Tibial nerve (tissue), 4 donors: ENCODE measurements around the gene ZNF646. TPM values are rescaled to one million over a fixed set of nuclear protein-coding genes. Genes with fewer than 3 reads are reported as not detected.

ENCODE experiments used
- DNase-seq, 2 donors: peaks; one replicate each; pipeline ENCODE4 v3.0.0-alpha.2; 2019; ENCODE audit warnings: low spot score in 2 of 2
- H3K27ac ChIP-seq, 4 donors: fragments of 200-600 bp; sonication (generic) in 3 of 4; one replicate each; pipeline ENCODE4 v1.5.1; 2017 to 2019; ENCODE audit warnings: mild to moderate bottlenecking in 1 of 4
- H3K27me3 ChIP-seq, 2 donors: fragments of 200-600 bp; sonication (generic) in 1 of 2; one replicate each; pipeline versions ENCODE4 v1.5.1 to v1.6.0; 2017 to 2019
- H3K36me3 ChIP-seq, 3 donors: fragments of 200-600 bp; sonication (generic); one replicate each; pipeline ENCODE4 v1.5.1; 2018 to 2019
- H3K4me1 ChIP-seq, 4 donors: fragments of 200-600 bp; sonication (generic) in 3 of 4; one replicate each; pipeline ENCODE4 v1.5.1; 2017 to 2019
- H3K4me3 ChIP-seq, 4 donors: fragments of 200-600 bp; sonication (generic) in 3 of 4; one replicate each; pipeline ENCODE4 v1.5.1; 2017 to 2019; ENCODE audit warnings: mild to moderate bottlenecking in 1 of 4, moderate library complexity in 1 of 4
- H3K9me3 ChIP-seq, 4 donors: fragments of 200-600 bp; sonication (generic) in 3 of 4; one replicate each; pipeline ENCODE4 v1.5.1; 2017 to 2019
- EP300 ChIP-seq, 2 donors: sonication (generic); formaldehyde crosslinking; IDR thresholded peaks; one replicate each; pipeline ENCODE4 v1.6.1; 2017; ENCODE audit warnings: antibody characterized with exemption in 2 of 2, mild to moderate bottlenecking in 1 of 2
- POLR2A ChIP-seq, 2 donors: fragments of 450-650 bp; IDR thresholded peaks; one replicate each; pipeline ENCODE4 v1.6.1; 2017; ENCODE audit warnings: antibody characterized with exemption in 2 of 2, mild to moderate bottlenecking in 2 of 2, moderate library complexity in 2 of 2
- WGBS, 2 donors: methylation state at CpG; one replicate each; pipeline ENCODE4 v1.1.5; 2018; 5-methylcytosine and 5-hydroxymethylcytosine counted together
- total RNA-seq, 4 donors: library from RNA; depleted of rRNA; stranded (reverse); fragments of >200 nt; gene quantifications; one replicate each; pipeline ENCODE4 v1.1.0, GENCODE V29; 2016
- TF ChIP-seq, protein P1 (sequence below), 5 experiments: fragments of 200-600 bp in 3 of 5; fragments of 450-650 bp in 2 of 5; sonication (generic) in 3 of 5; IDR thresholded peaks; one replicate each; pipeline ENCODE4 v1.5.1; 2016 to 2019; ENCODE audit warnings: antibody characterized with exemption in 5 of 5, mild to moderate bottlenecking in 3 of 5, moderate library complexity in 2 of 5

ZNF646 gene
- total RNA-seq, 4 donors from 2014 or later = 13.4 to 22.5 (median 20.0) TPM

DNA sequence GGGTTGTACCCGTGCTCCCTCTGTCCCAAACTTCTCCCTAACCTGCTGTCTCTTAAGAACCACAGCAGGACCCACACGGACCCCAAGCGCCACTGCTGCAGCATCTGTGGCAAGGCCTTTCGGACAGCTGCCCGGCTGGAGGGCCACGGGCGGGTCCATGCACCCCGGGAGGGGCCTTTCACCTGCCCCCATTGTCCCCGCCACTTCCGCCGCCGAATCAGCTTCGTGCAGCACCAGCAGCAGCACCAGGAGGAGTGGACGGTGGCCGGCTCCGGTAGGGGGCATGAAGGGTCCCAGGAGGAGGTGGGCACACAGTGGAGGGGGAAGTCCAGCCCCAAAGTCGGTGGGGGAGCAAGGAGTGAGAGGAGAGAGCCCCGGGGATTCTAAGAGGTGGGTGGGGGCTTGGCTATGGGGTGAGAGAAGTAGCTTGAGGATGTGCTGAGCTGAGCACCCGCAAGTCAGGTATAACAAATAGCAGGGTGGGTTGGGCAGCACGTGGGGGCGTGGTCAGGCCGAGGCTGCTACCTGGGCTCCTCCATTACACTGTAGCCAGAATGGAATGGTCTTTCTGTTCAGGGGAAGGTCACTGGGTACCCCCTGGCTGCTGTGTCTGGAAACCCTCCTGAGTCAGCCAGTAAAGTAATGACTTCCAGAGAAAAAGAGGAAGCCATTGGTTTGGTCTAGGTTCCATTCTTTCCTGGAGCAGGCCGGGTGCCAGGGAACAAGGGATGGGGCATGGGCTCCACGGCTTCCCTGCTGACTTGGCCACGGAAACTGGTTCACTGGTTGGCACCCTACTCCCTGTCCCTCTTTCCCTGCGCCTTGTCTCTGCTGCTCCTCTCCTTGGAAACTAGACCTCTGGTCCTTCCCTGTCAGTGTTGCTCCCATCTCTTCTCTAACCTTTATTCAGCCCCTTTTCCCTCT is 7.5 kb downstream of the ZNF646 start:
- DNase-seq = no peak
- no peaks in the 10 kb centered on the region for H3K27me3 ChIP-seq
- TF ChIP-seq, protein P1, sequence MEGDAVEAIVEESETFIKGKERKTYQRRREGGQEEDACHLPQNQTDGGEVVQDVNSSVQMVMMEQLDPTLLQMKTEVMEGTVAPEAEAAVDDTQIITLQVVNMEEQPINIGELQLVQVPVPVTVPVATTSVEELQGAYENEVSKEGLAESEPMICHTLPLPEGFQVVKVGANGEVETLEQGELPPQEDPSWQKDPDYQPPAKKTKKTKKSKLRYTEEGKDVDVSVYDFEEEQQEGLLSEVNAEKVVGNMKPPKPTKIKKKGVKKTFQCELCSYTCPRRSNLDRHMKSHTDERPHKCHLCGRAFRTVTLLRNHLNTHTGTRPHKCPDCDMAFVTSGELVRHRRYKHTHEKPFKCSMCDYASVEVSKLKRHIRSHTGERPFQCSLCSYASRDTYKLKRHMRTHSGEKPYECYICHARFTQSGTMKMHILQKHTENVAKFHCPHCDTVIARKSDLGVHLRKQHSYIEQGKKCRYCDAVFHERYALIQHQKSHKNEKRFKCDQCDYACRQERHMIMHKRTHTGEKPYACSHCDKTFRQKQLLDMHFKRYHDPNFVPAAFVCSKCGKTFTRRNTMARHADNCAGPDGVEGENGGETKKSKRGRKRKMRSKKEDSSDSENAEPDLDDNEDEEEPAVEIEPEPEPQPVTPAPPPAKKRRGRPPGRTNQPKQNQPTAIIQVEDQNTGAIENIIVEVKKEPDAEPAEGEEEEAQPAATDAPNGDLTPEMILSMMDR (IDR thresholded peaks at IDR 0.05) = no peak
- TF ChIP-seq EP300 (IDR thresholded peaks at IDR 0.05) (no peak), POLR2A (IDR thresholded peaks at IDR 0.05) (no peak)
- peaks cover 0 to 25% (median 0%) of the 10 kb centered on the region in 4 donors for H3K4me1 ChIP-seq
- no peaks in the 10 kb centered on the region for H3K9me3 ChIP-seq
- WGBS, 2 donors = 81 to 83% methylated on average over 24 to 25 of the region's 26 CpGs
- H3K4me3 ChIP-seq = no peak overlapping the region
- no peak overlapping the region for H3K27ac ChIP-seq
- peaks cover 0 to 99% (median 15%) of the 10 kb centered on the region in 3 donors for H3K36me3 ChIP-seq

DNA sequence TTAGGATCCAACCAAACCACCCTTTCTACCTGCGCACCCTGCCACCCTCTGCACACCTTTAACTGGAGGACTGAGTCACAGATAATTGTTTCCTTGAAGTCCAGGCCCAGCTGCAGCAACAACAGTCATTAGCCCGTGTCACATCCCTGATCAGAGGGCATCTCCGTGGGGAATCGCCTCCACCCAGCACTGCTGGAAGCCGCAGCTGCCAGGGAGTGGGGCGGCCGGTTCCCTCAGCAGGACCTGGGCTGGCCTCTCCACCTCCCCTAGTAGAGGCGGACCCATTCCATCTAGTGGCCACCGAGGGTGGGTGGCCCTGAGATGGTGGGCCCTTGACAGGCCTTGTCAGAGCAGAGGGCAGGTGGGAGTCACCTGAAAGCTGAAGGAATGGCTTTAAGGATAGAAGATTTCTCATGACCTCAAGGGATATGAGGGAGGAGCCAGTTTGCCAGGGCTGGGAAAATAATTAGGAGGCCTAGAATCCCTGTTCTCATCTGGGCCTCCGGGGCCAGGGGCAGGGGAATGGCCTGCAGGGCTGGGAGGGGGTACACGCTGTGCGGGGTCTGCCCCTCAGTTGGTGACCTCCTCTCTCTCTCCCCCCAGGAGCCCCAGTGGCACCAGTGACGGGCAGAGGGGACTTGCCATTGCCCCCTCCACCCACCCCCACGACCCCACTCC is 8.3 kb downstream of the ZNF646 start:
- Histone ChIP-seq H3K36me3 (peaks cover 0 to 99% (median 11%) of the 10 kb centered on the region in 3 donors), H3K4me3 (no peak overlapping the region), H3K4me1 (peaks cover 0 to 25% (median 0%) of the 10 kb centered on the region in 4 donors), H3K27ac (no peak overlapping the region), H3K9me3 (no peaks in the 10 kb centered on the region), H3K27me3 (no peaks in the 10 kb centered on the region)
- TF ChIP-seq, protein P1 (IDR thresholded peaks at IDR 0.05) = no peak
- no peak for TF ChIP-seq POLR2A (IDR thresholded peaks at IDR 0.05)
- TF ChIP-seq EP300 (IDR thresholded peaks at IDR 0.05) = no peak
- DNase-seq = no peak
- 59 to 67% methylated on average over 9 to 14 of the region's 14 CpGs for WGBS, 2 donors

DNA sequence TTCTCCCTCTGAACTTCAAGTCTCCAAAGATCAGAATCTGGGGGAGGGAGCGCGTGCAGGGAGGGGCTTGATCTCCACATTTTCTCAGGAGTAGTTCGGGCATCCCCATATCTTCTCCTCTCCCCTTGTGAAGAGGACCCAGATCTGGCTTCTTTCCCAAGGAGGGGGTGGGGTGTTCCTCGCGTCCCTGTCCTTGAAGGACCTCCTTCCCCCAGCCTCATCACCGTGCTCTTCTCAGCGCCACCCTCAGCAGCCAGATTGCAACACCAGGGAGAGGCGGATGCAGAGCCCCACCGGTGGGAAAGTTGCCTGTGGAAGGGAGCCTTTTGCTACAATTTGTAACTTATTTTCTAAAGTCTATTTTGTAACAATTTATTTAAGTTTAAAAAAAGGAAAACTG is 8.9 kb downstream of the ZNF646 start:
- no peaks in the 10 kb centered on the region for H3K9me3 ChIP-seq
- no peak overlapping the region for H3K27ac ChIP-seq
- WGBS, 2 donors = 55 to 61% methylated on average over 7 to 9 of the region's 9 CpGs
- peaks cover 0 to 99% (median 6%) of the 10 kb centered on the region in 3 donors for H3K36me3 ChIP-seq
- H3K27me3 ChIP-seq = no peaks in the 10 kb centered on the region
- peaks cover 0 to 25% (median 0%) of the 10 kb centered on the region in 4 donors for H3K4me1 ChIP-seq
- DNase-seq = no peak
- TF ChIP-seq POLR2A (IDR thresholded peaks at IDR 0.05) = no peak
- TF ChIP-seq, protein P1 (IDR thresholded peaks at IDR 0.05) = no peak
- H3K4me3 ChIP-seq = no peak overlapping the region

DNA sequence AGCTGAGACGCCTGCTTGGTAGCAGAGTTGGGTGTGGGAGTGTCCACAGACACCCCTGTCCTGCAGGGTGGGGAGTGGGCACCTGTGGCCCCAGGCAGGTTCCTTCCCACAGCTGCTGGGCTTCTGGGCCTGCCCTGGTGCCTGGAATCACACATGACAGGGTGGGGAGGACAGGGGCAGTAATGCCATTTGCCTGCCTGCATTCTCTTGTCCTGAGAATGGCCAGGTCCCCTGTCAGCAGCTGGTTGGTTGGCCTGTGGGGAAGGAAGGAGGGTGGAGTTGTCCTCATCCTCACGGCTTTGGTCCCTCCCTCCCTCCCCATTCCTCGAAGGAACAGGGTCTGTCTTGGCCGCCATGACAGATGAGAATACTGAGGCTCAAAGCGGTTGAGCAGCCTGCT is 9.3 kb downstream of the ZNF646 start:
- 54 to 73% methylated on average over 4 to 5 of the region's 5 CpGs for WGBS, 2 donors
- peaks cover 0 to 99% (median 3%) of the 10 kb centered on the region in 3 donors for H3K36me3 ChIP-seq
- no peak for DNase-seq
- TF ChIP-seq POLR2A (IDR thresholded peaks at IDR 0.05) (no peak), EP300 (IDR thresholded peaks at IDR 0.05) (no peak)
- TF ChIP-seq, protein P1 (IDR thresholded peaks at IDR 0.05) = no peak
- no peaks in the 10 kb centered on the region for H3K27me3 ChIP-seq
- peaks cover 0 to 25% (median 0%) of the 10 kb centered on the region in 4 donors for H3K4me1 ChIP-seq
- H3K4me3 ChIP-seq = no peak overlapping the region
- no peak overlapping the region for H3K27ac ChIP-seq
- H3K9me3 ChIP-seq = no peaks in the 10 kb centered on the region

DNA sequence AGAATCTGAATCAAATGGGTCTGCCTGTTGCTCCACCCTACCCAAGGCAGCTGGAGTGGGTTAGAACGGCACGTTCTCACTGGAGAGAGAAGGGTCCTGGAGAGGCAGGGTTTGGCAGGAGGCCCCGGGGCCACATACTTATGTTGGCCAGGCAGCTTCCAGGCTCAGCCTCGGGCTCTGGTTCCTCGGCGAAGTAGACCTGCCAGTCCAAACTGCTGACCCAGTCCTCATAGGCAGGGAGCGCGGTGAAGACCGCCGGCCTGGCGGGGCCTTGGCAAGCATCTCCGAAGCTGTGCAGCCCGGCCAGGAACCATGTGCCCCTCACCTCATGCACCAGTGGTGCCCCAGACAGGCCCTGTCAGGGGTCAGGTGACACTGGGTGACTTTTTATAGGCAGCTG is 9.8 kb downstream of the ZNF646 start:
- Histone ChIP-seq H3K27me3 (no peaks in the 10 kb centered on the region), H3K4me3 (no peak overlapping the region), H3K4me1 (peaks cover 0 to 25% (median 0%) of the 10 kb centered on the region in 4 donors), H3K36me3 (peaks cover 0 to 99% (median 0%) of the 10 kb centered on the region in 3 donors), H3K27ac (no peak overlapping the region), H3K9me3 (no peaks in the 10 kb centered on the region)
- WGBS, 2 donors = 58 to 85% methylated on average over 2 to 13 of the region's 13 CpGs
- TF ChIP-seq EP300 (IDR thresholded peaks at IDR 0.05) (no peak), POLR2A (IDR thresholded peaks at IDR 0.05) (no peak)
- TF ChIP-seq, protein P1 (IDR thresholded peaks at IDR 0.05) = no peak
- DNase-seq = no peak
